GM10266 (cell line): ENCODE data around the gene RPP30.

Experiments used
- DNase-seq: peaks from one replicate; pipeline ENCODE4 v3.0.0; 2012; ENCODE audit errors: extremely low spot score
- CTCF ChIP-seq: IDR thresholded peaks from 2 replicates; pipeline ENCODE4 v1.5.1; 2012; ENCODE audit warnings: mild to moderate bottlenecking, low read depth; ENCODE audit not compliant: control insufficient read depth, insufficient read depth; ENCODE audit errors: missing control alignments

The RPP30 gene

GRCh38 chr10:90858461-90858968 lies 13.3 kb upstream of the RPP30 start:
- DNase-seq: peak; percentile 21
- no peak for TF ChIP-seq CTCF

DNA sequence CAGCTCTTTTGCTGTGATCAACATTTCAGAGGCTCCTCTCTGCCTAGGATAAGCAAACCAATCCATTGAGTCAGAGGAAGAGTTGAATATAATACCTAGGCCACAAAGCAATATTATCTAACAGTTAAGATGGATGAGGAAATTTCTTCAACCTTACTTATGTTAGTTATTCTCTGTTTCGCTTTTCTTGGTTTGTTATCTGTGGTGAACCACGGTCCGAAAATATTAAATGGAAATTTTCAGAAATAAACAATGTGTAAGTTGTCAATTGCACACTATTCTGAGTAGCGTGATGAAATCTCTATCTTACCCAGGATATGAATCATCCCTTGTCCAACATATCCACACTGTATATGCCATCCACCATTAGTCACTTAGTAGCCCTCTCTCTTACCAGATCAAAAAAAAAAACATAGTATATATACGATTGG lies 12.4 kb upstream of the RPP30 start:
- no peak for DNase-seq
- TF ChIP-seq CTCF: no peak

- no peak for TF ChIP-seq CTCF
- DNase-seq: no peak
These were observed 11.0 kb upstream of the RPP30 start for GRCh38 chr10:90860790-90861189.

GRCh38 chr10:90862908-90863514 lies 8.8 kb upstream of the RPP30 start:
- DNase-seq: no peak
- TF ChIP-seq CTCF: peak; percentile 54

DNA sequence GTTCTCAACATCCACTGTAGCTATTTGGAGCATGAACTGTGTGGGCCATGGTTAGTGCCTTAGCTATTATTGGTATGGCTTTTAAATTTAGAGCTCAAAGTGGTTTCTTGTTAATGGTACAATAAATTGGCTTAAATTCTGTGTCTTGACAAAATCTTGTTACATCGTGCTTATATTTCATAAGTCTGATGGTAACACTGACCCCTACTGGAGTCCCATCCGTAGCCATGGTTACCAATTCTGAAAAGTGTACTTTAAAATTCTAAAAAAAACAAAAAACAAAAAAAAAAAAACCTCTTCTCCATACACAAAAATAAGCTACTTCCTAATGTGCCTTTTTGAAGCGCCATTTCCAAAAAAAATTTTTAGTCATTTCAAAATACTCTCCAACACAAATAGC lies 6.4 kb upstream of the RPP30 start:
- DNase-seq: no peak
- peak; percentile 26 for TF ChIP-seq CTCF

DNA sequence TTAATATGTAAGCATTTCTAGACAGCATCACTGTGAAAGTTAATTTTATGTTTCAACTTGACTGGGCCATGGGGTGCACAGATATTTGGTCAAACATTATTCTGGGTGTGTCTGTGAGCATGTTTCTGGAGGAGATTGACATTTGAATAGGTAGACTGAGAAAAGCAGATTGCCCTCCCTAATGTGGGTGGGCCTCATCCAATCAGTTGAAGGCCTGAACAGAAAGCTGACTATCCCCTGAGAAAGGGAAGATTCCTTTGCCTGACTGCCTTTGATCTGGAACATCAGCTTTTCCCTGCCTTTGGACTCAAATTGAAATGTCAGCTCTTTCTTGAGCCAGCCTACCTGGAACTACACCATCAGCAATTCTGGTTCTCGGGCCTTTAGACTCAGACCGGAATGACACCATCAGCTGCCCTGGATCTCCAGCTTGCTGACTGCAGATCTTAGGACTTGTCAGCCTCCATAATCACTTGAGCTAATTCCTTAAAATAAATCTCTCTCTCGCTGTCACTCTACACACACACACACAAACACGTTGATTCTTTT lies 5.7 kb upstream of the RPP30 start:
- DNase-seq: no peak
- no peak for TF ChIP-seq CTCF

GRCh38 chr10:90871279-90871765 lies 452 bp upstream of the RPP30 start:
- TF ChIP-seq CTCF: peak; percentile 59
- DNase-seq: peak; percentile 55
